ENCODE measurements around the gene FSTL5. TPM values are rescaled to one million over a fixed set of nuclear protein-coding genes. Genes with fewer than 3 reads are reported as not detected.

FSTL5 gene
- total and polyA plus RNA-seq, 2 of the 8 experiments (the other 6 are each of a cell fraction or from before 2014, with no cell fraction given) = 0.09 to 0.32 TPM

DNA sequence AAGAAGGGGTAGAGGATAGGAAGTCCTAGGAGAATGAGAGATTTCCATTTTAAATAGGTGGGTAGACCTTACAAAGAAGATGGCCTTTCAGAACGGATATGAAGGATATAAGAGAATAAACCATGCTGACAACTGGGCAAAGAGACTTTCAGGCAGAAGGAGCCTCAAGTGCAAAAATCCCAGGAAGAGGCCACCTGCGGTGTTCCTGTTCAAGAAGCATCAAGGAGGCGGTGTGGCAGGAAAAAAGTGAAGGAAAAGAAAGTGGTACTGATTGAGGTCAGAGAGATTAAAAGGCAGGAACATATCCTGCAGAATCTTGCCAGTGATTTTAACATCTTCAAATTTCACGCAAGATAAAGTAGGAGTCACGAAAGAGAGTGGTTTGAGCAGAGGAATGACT is 172.0 kb downstream of the FSTL5 start:
- Histone ChIP-seq H3K9me3 (ENCODE audit: insufficient read depth in 2 of 2, low read depth in 1 of 2, low read length in 1 of 2) (no peaks in the 10 kb centered on the region), H2AFZ (ENCODE audit: low read length) (peak overlapping the region; percentile 14; the same call in 1 of the 2 replicates), H2BK15ac (ENCODE audit: low read length) (no peak overlapping the region), H2AK5ac (ENCODE audit: low read depth, low read length) (no peak overlapping the region), H3K4ac (replicated peaks; ENCODE audit: insufficient read length, low read depth, low read length) (no peak overlapping the region), H3K18ac (ENCODE audit: extremely low read depth, low read length) (no peak overlapping the region), H2BK12ac (ENCODE audit: low read depth, low read length) (no peak overlapping the region), H3K36me3 (ENCODE audit: control insufficient read depth in 2 of 4, insufficient read depth in 4 of 4, low read length in 3 of 4) (no peaks in the 10 kb centered on the region), H2BK20ac (ENCODE audit: low read length) (no peak overlapping the region), H3K9ac (replicated peaks in 1 of 4; ENCODE audit: extremely low read depth in 1 of 4, low read depth in 3 of 4, low read length in 3 of 4) (no peak overlapping the region), H3K56ac (replicated peaks; ENCODE audit: insufficient read length, low read depth, low read length) (no peak overlapping the region), H4K8ac (ENCODE audit: extremely low read depth, insufficient read depth, low read length) (no peak overlapping the region), H2BK5ac (ENCODE audit: low read depth, low read length) (no peak overlapping the region), H3K4me3 (ENCODE audit: extremely low read depth in 1 of 4, insufficient read depth in 2 of 4, low read depth in 3 of 4, low read length in 4 of 4) (no peak overlapping the region), H3K79me2 (ENCODE audit: control insufficient read depth in 1 of 2, insufficient read depth in 2 of 2, low read length in 2 of 2) (no peaks in the 10 kb centered on the region), H3K23ac (ENCODE audit: insufficient read length) (no peak overlapping the region), H4K20me1 (replicated peaks in 1 of 2; ENCODE audit: control insufficient read depth in 1 of 2, insufficient read depth in 2 of 2, low read length in 2 of 2) (no peaks in the 10 kb centered on the region), H3K23me2 (ENCODE audit: low read depth, low read length) (0 out of 2 replicates have a peak, but pooled peaks cover 2% of the 10 kb centered on the region), H3K27me3 (replicated peaks in 1 of 4; ENCODE audit: control insufficient read depth in 3 of 4, extremely low read depth in 1 of 4, insufficient read depth in 3 of 4, low read length in 3 of 4) (no peaks in the 10 kb centered on the region), H3K27ac (ENCODE audit: low read depth, low read length) (no peak overlapping the region), H3K4me1 (replicated peaks in 1 of 4; ENCODE audit: control insufficient read depth in 3 of 4, insufficient read depth in 4 of 4, low read length in 3 of 4) (peaks cover 0 to 7% (median 2%) of the 10 kb centered on the region in 4 experiments; a peak in 5 of 7 replicates), H3K4me2 (ENCODE audit: insufficient read depth in 1 of 2, low read depth in 2 of 2, low read length in 2 of 2) (no peak overlapping the region), H4K5ac (ENCODE audit: insufficient read length, low read depth, low read length) (no peak overlapping the region), H3K14ac (ENCODE audit: insufficient read length) (no peak overlapping the region), H4K91ac (replicated peaks; ENCODE audit: insufficient read length, low read length) (no peak overlapping the region), H2BK120ac (replicated peaks; ENCODE audit: low read depth, low read length) (no peak overlapping the region), H3K79me1 (ENCODE audit: low read depth, low read length) (no peaks in the 10 kb centered on the region)
- ChIA-PET CTCF (ENCODE audit: partially characterized antibody) (no interaction called here), POLR2A (ENCODE audit: partially characterized antibody) (no interaction called here)
- TF ChIP-seq NANOG (IDR thresholded peaks at IDR 0.05; ENCODE audit: insufficient read depth, low read depth, low read length, poor library complexity, severe bottlenecking) (no peak), NRF1 (IDR thresholded peaks at IDR 0.05; ENCODE audit: low read depth, low read length) (no peak), CHD2 (IDR thresholded peaks at IDR 0.05; ENCODE audit: low read length) (no peak), SAP30 (IDR thresholded peaks at IDR 0.05; ENCODE audit: insufficient read depth, insufficient replicate concordance, low read length) (no peak), RFX5 (IDR thresholded peaks at IDR 0.05; ENCODE audit: borderline replicate concordance, low read depth, low read length) (no peak), ZNF274 (IDR thresholded peaks at IDR 0.05; ENCODE audit: borderline replicate concordance, extremely low read depth, low read length) (no peak), CHD1 (IDR thresholded peaks at IDR 0.05; ENCODE audit: low read depth, low read length) (no peak), SRF (IDR thresholded peaks at IDR 0.05; ENCODE audit: low read depth, low read length) (no peak), BCL11A (IDR thresholded peaks at IDR 0.05; ENCODE audit: low read depth in 2 of 2, low read length in 2 of 2) (no peak), CBX5 (IDR thresholded peaks at IDR 0.05; ENCODE audit: low read depth, low read length) (no peak), POLR2A (IDR thresholded peaks at IDR 0.05; ENCODE audit: control extremely low read depth in 1 of 2, low read depth in 2 of 2, low read length in 2 of 2) (no peak), SP2 (IDR thresholded peaks at IDR 0.05; ENCODE audit: low read length) (no peak), TEAD4 (IDR thresholded peaks at IDR 0.05; ENCODE audit: low read depth, low read length) (no peak), TAF7 (optimal IDR thresholded peaks at IDR 0.05; ENCODE audit: borderline replicate concordance, low read depth, low read length) (no peak)
- 81% methylated on average over 5 of the region's 5 CpGs; no CpG with 5 or more reads in 1 of the 2 experiments for WGBS, 2 experiments (ENCODE audit: extremely low coverage in 1 of 2, insufficient coverage in 1 of 2, insufficient read length in 1 of 2, insufficient replicate concordance in 2 of 2, low coverage in 1 of 2, low lambda C conversion rate in 2 of 2, missing lambda C conversion rate in 1 of 2)
- DNase-seq (ENCODE audit: low read depth in 1 of 2, low spot score in 2 of 2) (no peak), FAIRE-seq (peak; percentile 57)

Data from H1 (cell line).